GM12892 (cell line): Measurements from ENCODE around the gene AQP12A.

Experiments
- POLR2A ChIP-seq: IDR thresholded peaks from 2 replicates; pipeline ENCODE4 v1.6.1; 2011; ENCODE audit warnings: low read depth, low read length, control low read depth
- POLR2AphosphoS5 ChIP-seq: IDR thresholded peaks from 2 replicates; pipeline ENCODE4 v1.6.1; 2011; ENCODE audit warnings: low read depth, low read length, control low read depth

GRCh38 chr2:240672701-240673190 lies 18.9 kb upstream of the AQP12A start:
- TF ChIP-seq POLR2AphosphoS5 = no peak
- TF ChIP-seq POLR2A = no peak
